Body of pancreas (tissue), 4 donors: ENCODE data around the gene PSMD11. TPM values are rescaled to one million over a fixed set of nuclear protein-coding genes. Genes with fewer than 3 reads are reported as not detected.

ENCODE experiments used
- ATAC-seq: fragments of 150-250 bp; one replicate; pipeline ENCODE4 v1.9.1; 2016
- DNase-seq, 4 donors: peaks; one replicate each; pipeline ENCODE4 v3.0.0-alpha.2; 2019
- H3K27ac ChIP-seq, 4 donors: fragments of 200-600 bp; sonication (generic); 1 replicate in 3 of 4; 2 replicates in 1 of 4; pipeline versions ENCODE4 v1.5.1 to v1.6.1; 2016 to 2019; ENCODE audit warnings: mild to moderate bottlenecking in 1 of 4, mixed read lengths in 1 of 4, moderate library complexity in 1 of 4
- H3K27me3 ChIP-seq, 2 donors: fragments of 200-600 bp; sonication (generic); one replicate each; pipeline ENCODE4 v1.6.0; 2016; ENCODE audit warnings: mild to moderate bottlenecking in 1 of 2
- H3K36me3 ChIP-seq, 2 donors: fragments of 200-600 bp; sonication (generic); replicated peaks in 1 of 2; 2 replicates each; pipeline ENCODE4 v1.5.1; 2016; ENCODE audit warnings: low read depth in 2 of 2; ENCODE audit not compliant: insufficient read depth in 1 of 2
- H3K4me1 ChIP-seq: fragments of 200-600 bp; sonication (generic); one replicate; pipeline ENCODE4 v1.6.0; 2016
- H3K4me3 ChIP-seq, 2 donors: fragments of 200-600 bp; sonication (generic); 1 replicate in 1 of 2; 2 replicates in 1 of 2; pipeline ENCODE4 v1.5.1; 2016 to 2019
- H3K9me3 ChIP-seq, 3 donors: fragments of 200-600 bp; sonication (generic); 1 replicate in 2 of 3; 2 replicates in 1 of 3; pipeline ENCODE4 v1.5.1; 2016
- POLR2A ChIP-seq, 3 donors: fragments of 450-650 bp; IDR thresholded peaks; one replicate each; pipeline ENCODE4 v1.6.1; 2016; ENCODE audit warnings: antibody characterized with exemption in 3 of 3, mild to moderate bottlenecking in 2 of 3
- WGBS, 2 donors: methylation state at CpG; one replicate each; pipeline ENCODE4 v1.1.5; 2017; 5-methylcytosine and 5-hydroxymethylcytosine counted together
- intact Hi-C: fragments of 100-400 bp; cut with DNase I; formaldehyde crosslinking; loops from one replicate; pipeline ENCODE4 v1.15.1; 2023
- total RNA-seq, 2 donors: library from RNA; depleted of rRNA; stranded (reverse); fragments of >200 nt; gene quantifications; one replicate each; pipeline ENCODE4 v1.1.0, GENCODE V29; 2016
- TF ChIP-seq, protein P1 (sequence below), 7 experiments: fragments of 450-650 bp in 4 of 7; fragments of 200-600 bp in 3 of 7; sonication (generic) in 3 of 7; IDR thresholded peaks; one replicate each; pipeline ENCODE4 v1.5.1; 2016 to 2019; ENCODE audit warnings: antibody characterized with exemption in 7 of 7

PSMD11 gene
- total RNA-seq, 2 donors from 2014 or later: 18.9 to 24.7 TPM

DNA sequence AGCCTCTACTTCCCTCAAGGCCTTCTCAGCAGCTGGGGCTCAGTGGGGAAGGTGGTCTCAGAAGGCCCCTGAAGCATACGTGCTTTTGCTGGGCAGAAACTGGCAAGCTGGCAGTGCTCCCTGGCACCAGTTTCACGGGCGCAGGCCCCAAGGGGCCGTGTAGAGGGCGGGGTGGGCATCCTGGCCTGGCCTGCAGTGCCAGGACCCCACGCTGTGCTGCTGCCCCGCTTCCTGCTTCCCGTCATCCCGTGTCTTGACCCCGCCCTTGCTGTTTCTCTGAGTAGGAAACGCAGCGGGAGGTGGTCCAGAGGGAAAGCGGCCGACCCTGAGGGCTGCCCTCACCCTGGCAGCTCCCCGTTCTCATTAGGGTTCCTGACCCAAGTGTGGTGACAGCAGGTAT, 49.3 kb downstream of the PSMD11 start:
- TF ChIP-seq, protein P1, sequence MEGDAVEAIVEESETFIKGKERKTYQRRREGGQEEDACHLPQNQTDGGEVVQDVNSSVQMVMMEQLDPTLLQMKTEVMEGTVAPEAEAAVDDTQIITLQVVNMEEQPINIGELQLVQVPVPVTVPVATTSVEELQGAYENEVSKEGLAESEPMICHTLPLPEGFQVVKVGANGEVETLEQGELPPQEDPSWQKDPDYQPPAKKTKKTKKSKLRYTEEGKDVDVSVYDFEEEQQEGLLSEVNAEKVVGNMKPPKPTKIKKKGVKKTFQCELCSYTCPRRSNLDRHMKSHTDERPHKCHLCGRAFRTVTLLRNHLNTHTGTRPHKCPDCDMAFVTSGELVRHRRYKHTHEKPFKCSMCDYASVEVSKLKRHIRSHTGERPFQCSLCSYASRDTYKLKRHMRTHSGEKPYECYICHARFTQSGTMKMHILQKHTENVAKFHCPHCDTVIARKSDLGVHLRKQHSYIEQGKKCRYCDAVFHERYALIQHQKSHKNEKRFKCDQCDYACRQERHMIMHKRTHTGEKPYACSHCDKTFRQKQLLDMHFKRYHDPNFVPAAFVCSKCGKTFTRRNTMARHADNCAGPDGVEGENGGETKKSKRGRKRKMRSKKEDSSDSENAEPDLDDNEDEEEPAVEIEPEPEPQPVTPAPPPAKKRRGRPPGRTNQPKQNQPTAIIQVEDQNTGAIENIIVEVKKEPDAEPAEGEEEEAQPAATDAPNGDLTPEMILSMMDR (IDR thresholded peaks at IDR 0.05): no peak
- TF ChIP-seq POLR2A (IDR thresholded peaks at IDR 0.05): no peak
- Histone ChIP-seq H3K4me3 (no peak overlapping the region), H3K36me3 (no peaks in the 10 kb centered on the region), H3K27ac (no peak overlapping the region), H3K4me1 (peaks cover 14% of the 10 kb centered on the region), H3K27me3 (no peaks in the 10 kb centered on the region), H3K9me3 (no peaks in the 10 kb centered on the region)
- WGBS, 2 donors: 90 to 97% methylated on average over 6 to 15 of the region's 15 CpGs
- intact Hi-C loops: loop anchor here (10.0 kb wide), 1 partner anchor 251 kb away; no protein-coding TSS in a partner anchor
- DNase-seq (no peak), ATAC-seq (no peak)

DNA sequence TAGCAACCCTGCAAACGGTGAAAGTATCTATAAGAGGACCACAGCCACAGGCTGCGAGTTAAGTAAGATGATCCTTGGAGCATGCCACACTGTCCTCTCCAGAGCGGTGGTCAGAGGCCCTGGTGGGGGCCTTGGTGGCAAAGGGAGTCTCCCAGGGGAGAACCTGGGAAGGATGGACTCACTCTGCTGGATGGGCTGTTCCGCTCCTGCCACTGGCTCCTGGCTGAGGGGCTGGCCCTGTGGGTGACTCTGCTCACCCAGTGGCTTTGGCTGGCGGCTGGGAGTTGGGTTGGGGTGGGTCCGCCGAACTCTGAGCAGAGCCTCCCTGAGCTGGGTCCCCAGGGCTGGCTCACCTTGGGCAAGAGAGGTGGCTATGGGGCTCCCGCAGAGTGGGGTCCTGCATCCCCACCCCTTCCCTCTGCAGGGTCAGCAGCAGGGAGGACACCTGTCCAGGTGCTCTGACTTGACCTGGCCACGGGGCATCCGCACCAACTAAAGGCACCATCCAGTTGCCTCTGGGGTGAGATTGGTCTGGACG, 49.7 kb downstream of the PSMD11 start:
- Histone ChIP-seq H3K4me1 (peaks cover 14% of the 10 kb centered on the region), H3K27ac (no peak overlapping the region), H3K9me3 (no peaks in the 10 kb centered on the region), H3K4me3 (no peak overlapping the region), H3K27me3 (no peaks in the 10 kb centered on the region), H3K36me3 (no peaks in the 10 kb centered on the region)
- no peak for DNase-seq
- TF ChIP-seq POLR2A (IDR thresholded peaks at IDR 0.05): no peak
- TF ChIP-seq, protein P1 (IDR thresholded peaks at IDR 0.05): no peak
- 87 to 94% methylated on average over 5 to 11 of the region's 11 CpGs for WGBS, 2 donors
- intact Hi-C loops: loop anchor here (10.0 kb wide), 1 partner anchor 251 kb away; no protein-coding TSS in a partner anchor
- ATAC-seq: no peak

DNA sequence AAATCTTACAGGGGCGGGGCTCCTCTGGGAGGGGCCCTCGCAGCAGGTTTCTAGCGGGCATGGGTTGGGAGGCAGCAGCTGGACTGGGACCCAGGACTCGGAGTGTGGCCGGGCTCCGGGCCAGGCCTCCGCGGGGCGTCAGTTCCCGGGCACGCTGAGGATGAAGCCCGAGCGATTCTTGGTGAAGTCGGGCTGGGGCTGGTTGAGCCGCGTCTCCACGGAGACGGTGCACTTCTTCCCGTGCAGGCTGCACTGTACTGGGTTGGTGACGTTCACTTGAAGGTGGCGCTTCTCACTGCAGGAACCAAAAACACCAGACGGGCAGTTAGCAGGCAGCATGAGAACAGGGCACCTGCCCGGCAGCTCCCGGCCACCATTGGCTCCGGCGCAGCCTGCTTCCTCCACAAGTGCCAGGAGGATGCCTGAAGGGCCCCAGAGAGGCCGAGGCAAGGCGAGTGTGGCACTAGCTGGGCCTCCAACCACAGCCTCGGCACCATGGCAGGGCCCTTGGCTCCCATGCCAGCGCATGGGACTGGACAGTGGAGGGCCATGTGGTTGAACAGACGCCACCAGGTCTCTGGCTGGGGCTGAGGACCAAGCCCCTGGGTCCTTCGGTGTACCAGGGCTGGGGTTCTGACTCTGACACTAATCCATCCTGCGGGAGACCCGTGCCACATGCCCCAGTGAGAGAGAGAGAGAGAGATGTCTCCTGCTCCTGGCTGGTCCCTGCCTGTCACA, 50.5 kb downstream of the PSMD11 start:
- peaks cover 6% of the 10 kb centered on the region for H3K4me1 ChIP-seq
- ATAC-seq (no peak), DNase-seq (no peak)
- intact Hi-C loops: loop anchor here (10.0 kb wide), 1 partner anchor 250 kb away; no protein-coding TSS in a partner anchor
- no peaks in the 10 kb centered on the region for H3K27me3 ChIP-seq
- H3K4me3 ChIP-seq: no peak overlapping the region
- H3K27ac ChIP-seq: no peak overlapping the region
- 84 to 90% methylated on average over 19 to 34 of the region's 34 CpGs for WGBS, 2 donors
- no peak for TF ChIP-seq POLR2A (IDR thresholded peaks at IDR 0.05)
- TF ChIP-seq, protein P1 (IDR thresholded peaks at IDR 0.05): no peak
- H3K9me3 ChIP-seq: no peaks in the 10 kb centered on the region
- H3K36me3 ChIP-seq: no peaks in the 10 kb centered on the region

DNA sequence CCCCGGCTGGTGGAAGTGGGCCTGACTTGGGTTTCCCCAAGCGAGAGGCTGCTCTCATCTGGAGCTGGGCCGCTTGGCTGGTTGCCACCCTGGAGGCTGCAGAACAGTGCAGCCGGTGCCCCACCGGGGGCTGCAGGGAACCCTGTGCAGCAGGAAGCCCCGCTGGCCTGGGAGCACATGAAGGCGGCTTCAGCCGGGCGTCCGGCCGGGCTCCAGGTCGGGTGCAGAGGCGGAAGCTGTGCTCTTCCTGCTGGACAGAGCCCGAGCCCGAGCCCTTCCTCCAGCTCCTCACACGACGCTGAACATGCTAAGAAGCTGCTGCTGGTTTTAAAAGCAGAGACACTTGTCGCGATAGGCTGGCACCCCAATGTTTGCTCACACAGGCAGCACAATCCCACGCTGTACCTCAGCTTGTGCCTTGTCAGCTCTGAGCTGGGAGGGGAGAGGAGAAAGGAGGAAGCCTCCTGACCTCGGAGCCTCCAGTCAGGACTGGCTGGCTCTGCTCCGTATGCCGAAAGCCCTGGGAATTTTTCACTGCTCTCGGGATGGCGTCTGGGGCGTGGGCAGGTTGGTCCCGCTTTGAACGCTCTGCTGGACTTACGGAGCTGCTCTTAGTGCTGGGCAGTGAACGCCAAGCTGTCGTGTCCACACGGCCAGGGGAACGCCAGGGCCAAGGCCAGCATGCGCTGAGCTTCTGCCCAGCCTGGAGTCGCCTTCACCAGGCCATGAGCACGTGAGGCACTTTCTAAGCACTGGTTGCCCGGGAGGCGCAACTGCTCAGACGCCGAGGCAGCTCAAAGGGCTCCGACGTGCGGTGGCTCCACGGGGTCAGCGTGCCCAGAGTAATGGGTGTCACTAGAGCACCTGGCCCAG, 51.3 kb downstream of the PSMD11 start:
- 62 to 67% methylated on average over 8 to 43 of the region's 45 CpGs for WGBS, 2 donors
- DNase-seq (peak in 2 of 4 donors; percentile 31 to 41), ATAC-seq (peak; percentile 29)
- H3K9me3 ChIP-seq: no peaks in the 10 kb centered on the region
- no peaks in the 10 kb centered on the region for H3K27me3 ChIP-seq
- H3K4me1 ChIP-seq: peaks cover 5% of the 10 kb centered on the region
- no peaks in the 10 kb centered on the region for H3K36me3 ChIP-seq
- H3K27ac ChIP-seq: no peak overlapping the region
- no peak overlapping the region for H3K4me3 ChIP-seq
- TF ChIP-seq, protein P1 (IDR thresholded peaks at IDR 0.05): no peak
- no peak for TF ChIP-seq POLR2A (IDR thresholded peaks at IDR 0.05)
- intact Hi-C loops: loop anchor here (10.0 kb wide), 1 partner anchor 249 kb away; no protein-coding TSS in a partner anchor
